SK-N-SH treated with all-trans-retinoic acid at 6 μM for 48 hours (cell line): ENCODE results near the gene ACOX3.

Experiments used
- ATAC-seq: fragments of 200-7000 bp; cut with Tn5 transposase; 3 replicates; pipeline ENCODE4 v1.9.1; 2020; ENCODE audit warnings: mild to moderate bottlenecking, moderate library complexity
- ARNTL ChIP-seq: fragments of 450-650 bp; formaldehyde crosslinking; IDR thresholded peaks from 2 replicates; pipeline ENCODE4 v1.5.0; 2020; ENCODE audit warnings: low read depth, mild to moderate bottlenecking, moderate library complexity, borderline replicate concordance
- BACH2 ChIP-seq: fragments of 250-450 bp; sonication (Bioruptor Pico); IDR thresholded peaks from 2 replicates; pipeline ENCODE4 v1.9.0; 2021; ENCODE audit warnings: mild to moderate bottlenecking, borderline replicate concordance
- CREB5 ChIP-seq: fragments of 250-450 bp; sonication (Bioruptor Pico); IDR thresholded peaks from 2 replicates; pipeline ENCODE4 v1.5.1; 2020; ENCODE audit warnings: low read depth, mild to moderate bottlenecking, moderate library complexity
- CSRNP3 ChIP-seq: fragments of 250-450 bp; sonication (Bioruptor Pico); IDR thresholded peaks from 2 replicates; pipeline ENCODE4 v1.5.1; 2021; ENCODE audit warnings: mild to moderate bottlenecking, moderate library complexity
- GLIS3 ChIP-seq: fragments of 250-450 bp; sonication (Bioruptor Pico); IDR thresholded peaks from 2 replicates; pipeline ENCODE4 v1.5.0; 2020; ENCODE audit warnings: mild to moderate bottlenecking, moderate library complexity
- ISL1 ChIP-seq: fragments of 250-450 bp; sonication (Bioruptor Pico); IDR thresholded peaks from 2 replicates; pipeline ENCODE4 v2.1.2; 2022; ENCODE audit warnings: mild to moderate bottlenecking, moderate library complexity
- OSR1 ChIP-seq: fragments of 250-450 bp; sonication (Bioruptor Pico); IDR thresholded peaks from 2 replicates; pipeline ENCODE4 v1.8.0; 2022; ENCODE audit warnings: moderate library complexity, mild to moderate bottlenecking, inconsistent platforms
- PATZ1 ChIP-seq: fragments of 250-450 bp; sonication (Bioruptor Pico); IDR thresholded peaks from 2 replicates; pipeline ENCODE4 v1.8.0; 2020; ENCODE audit warnings: mild to moderate bottlenecking, moderate library complexity, borderline replicate concordance
- POU6F1 ChIP-seq: fragments of 250-450 bp; sonication (Bioruptor Pico); IDR thresholded peaks from 2 replicates; pipeline ENCODE4 v1.8.0; 2021; ENCODE audit warnings: low read depth, mild to moderate bottlenecking, moderate library complexity, borderline replicate concordance
- RARB ChIP-seq: fragments of 250-450 bp; sonication (Bioruptor Pico); IDR thresholded peaks from 2 replicates; pipeline ENCODE4 v1.8.0; 2021; ENCODE audit warnings: mild to moderate bottlenecking, moderate library complexity
- SNAI2 ChIP-seq: fragments of 250-450 bp; sonication (Bioruptor Pico); IDR thresholded peaks from 2 replicates; pipeline ENCODE4 v1.5.0; 2020; ENCODE audit warnings: mild to moderate bottlenecking, moderate library complexity
- TCF4 ChIP-seq: fragments of 250-450 bp; sonication (Bioruptor Pico); IDR thresholded peaks from 2 replicates; pipeline ENCODE4 v1.8.0; 2021; ENCODE audit warnings: mild to moderate bottlenecking, moderate library complexity, borderline replicate concordance
- TOX ChIP-seq: fragments of 250-450 bp; sonication (Bioruptor Pico); IDR thresholded peaks from 2 replicates; pipeline ENCODE4 v1.8.0; 2021; ENCODE audit warnings: mild to moderate bottlenecking, moderate library complexity, borderline replicate concordance
- ZC3H10 ChIP-seq: fragments of 250-450 bp; sonication (Bioruptor Pico); IDR thresholded peaks from 2 replicates; pipeline ENCODE4 v1.5.1; 2021; ENCODE audit warnings: mild to moderate bottlenecking, moderate library complexity
- ZFP30 ChIP-seq: fragments of 450-650 bp; formaldehyde crosslinking; IDR thresholded peaks from 2 replicates; pipeline ENCODE4 v1.5.0; 2022; ENCODE audit warnings: mild to moderate bottlenecking, moderate library complexity
- ZNF70 ChIP-seq: fragments of 450-650 bp; formaldehyde crosslinking; IDR thresholded peaks from 2 replicates; pipeline ENCODE4 v1.5.0; 2020; ENCODE audit warnings: mild to moderate bottlenecking, moderate library complexity
- ZNF8 ChIP-seq: fragments of 450-650 bp; formaldehyde crosslinking; IDR thresholded peaks from 2 replicates; pipeline ENCODE4 v1.5.0; 2020; ENCODE audit warnings: mild to moderate bottlenecking, moderate library complexity

ACOX3 gene

GRCh38 chr4:8379281-8379680, 61.2 kb downstream of the ACOX3 start (continued):
- TF ChIP-seq CREB5 (no peak), TCF4 (CRISPR knock-in tag) (no peak), GLIS3 (CRISPR knock-in tag) (no peak), BACH2 (CRISPR knock-in tag) (no peak), POU6F1 (CRISPR knock-in tag) (no peak), ZC3H10 (CRISPR knock-in tag) (no peak)

GRCh38 chr4:8378776-8379175, 61.7 kb downstream of the ACOX3 start:
- no peak for ATAC-seq
- TF ChIP-seq RARB (CRISPR knock-in tag): no peak
- no peak for TF ChIP-seq ARNTL (CRISPR knock-in tag)
- TF ChIP-seq PATZ1: no peak
- no peak for TF ChIP-seq BACH2 (CRISPR knock-in tag)
- no peak for TF ChIP-seq CREB5
- TF ChIP-seq SNAI2 (CRISPR knock-in tag): no peak
- TF ChIP-seq ISL1 (CRISPR knock-in tag): no peak
- no peak for TF ChIP-seq ZFP30 (CRISPR knock-in tag)
- TF ChIP-seq OSR1 (CRISPR knock-in tag): no peak
- no peak for TF ChIP-seq TOX (CRISPR knock-in tag)
- TF ChIP-seq CSRNP3 (CRISPR knock-in tag): no peak
- no peak for TF ChIP-seq ZNF8 (CRISPR knock-in tag)

GRCh38 chr4:8378101-8378724, 62.3 kb downstream of the ACOX3 start:
- ATAC-seq: no peak
- no peak for TF ChIP-seq BACH2 (CRISPR knock-in tag)
- no peak for TF ChIP-seq ZNF70 (CRISPR knock-in tag)

- no peak for ATAC-seq
- TF ChIP-seq GLIS3 (CRISPR knock-in tag): no peak
These were observed 63.1 kb downstream of the ACOX3 start for GRCh38 chr4:8377103-8378075.
